Measurements from ENCODE around the gene RUNX1. TPM values are rescaled to one million over a fixed set of nuclear protein-coding genes. Genes with fewer than 3 reads are reported as not detected.

The RUNX1 gene
- total and polyA plus RNA-seq, 4 experiments from 2014 or later: 6.0 to 96.3 (median 56.4) TPM

DNA sequence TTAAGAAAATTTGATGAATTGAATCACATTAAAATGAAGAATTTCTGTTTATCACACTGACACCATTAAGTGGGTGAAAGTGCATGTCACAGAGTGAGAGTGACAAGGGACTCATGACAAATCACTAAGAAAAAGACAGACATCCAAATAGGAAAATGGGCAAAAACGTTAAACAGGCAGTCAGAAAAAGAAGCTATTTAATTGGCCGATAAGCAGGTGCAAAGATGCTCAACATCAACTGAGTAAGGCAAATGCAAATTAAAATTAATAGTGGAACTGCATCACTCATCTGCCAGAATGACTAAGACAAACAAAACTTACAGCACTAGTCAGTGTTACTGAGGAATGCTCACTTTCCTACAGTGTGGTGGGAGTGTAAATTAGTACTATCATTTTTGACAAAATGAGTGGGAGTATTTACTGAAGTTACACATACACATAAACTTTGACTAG is 39.2 kb upstream of the RUNX1 start:
- POLR2A ChIA-PET (ENCODE audit: partially characterized antibody): no interaction called here
- H3K4me1 Mint-ChIP-seq: peaks cover 0 to 4% (median 1%) of the 10 kb centered on the region in 4 donors

GRCh38 chr21:35086357-35086756 is 37.3 kb upstream of the RUNX1 start:
- Histone ChIP-seq H3K4me1 (ENCODE audit: insufficient read depth, low read length) (no peaks in the 10 kb centered on the region), H3K9me3 (ENCODE audit: control insufficient read depth in 1 of 2, low read length in 2 of 2) (no peaks in the 10 kb centered on the region), H3K27me3 (ENCODE audit: insufficient read depth, low read length) (no peaks in the 10 kb centered on the region), H3K27ac (ENCODE audit: low read depth, low read length) (no peak overlapping the region), H3K4me3 (ENCODE audit: low read length in 2 of 2) (no peak overlapping the region), H3K36me3 (ENCODE audit: insufficient read depth, low read length) (no peaks in the 10 kb centered on the region)
- Mint-ChIP-seq H3K4me3 (no peak overlapping the region), H3K9me3 (peaks cover 0 to 2% (median 0%) of the 10 kb centered on the region in 8 donors), H3K27ac (no peak overlapping the region), H3K27me3 (no peaks in the 10 kb centered on the region), H3K4me1 (peaks cover 0 to 4% (median 1%) of the 10 kb centered on the region in 4 donors), H3K36me3 (no peaks in the 10 kb centered on the region)
- intact Hi-C loops (cut with micrococcal nuclease): no loop called here
- DNase-seq: no peak
- ChIA-PET CTCF (ENCODE audit: partially characterized antibody) (no interaction called here), POLR2A (ENCODE audit: partially characterized antibody) (no interaction called here)

More for the DNA sequence above, 39.2 kb upstream of the RUNX1 start:
- Histone ChIP-seq H3K4me3 (ENCODE audit: low read length in 2 of 2) (no peak overlapping the region), H3K36me3 (ENCODE audit: insufficient read depth, low read length) (no peaks in the 10 kb centered on the region), H3K27me3 (ENCODE audit: insufficient read depth, low read length) (no peaks in the 10 kb centered on the region), H3K27ac (ENCODE audit: low read depth, low read length) (no peak overlapping the region), H3K4me1 (ENCODE audit: insufficient read depth, low read length) (no peaks in the 10 kb centered on the region), H3K9me3 (ENCODE audit: control insufficient read depth in 1 of 2, low read length in 2 of 2) (no peaks in the 10 kb centered on the region)
- Mint-ChIP-seq H3K4me3 (no peak overlapping the region), H3K27me3 (no peaks in the 10 kb centered on the region), H3K27ac (no peak overlapping the region), H3K36me3 (no peaks in the 10 kb centered on the region), H3K9me3 (peaks cover 0 to 2% (median 0%) of the 10 kb centered on the region in 8 donors)
- intact Hi-C loops (cut with micrococcal nuclease): no loop called here
- no peak for DNase-seq
- CTCF ChIA-PET (ENCODE audit: partially characterized antibody): interaction anchor here (1.2 kb wide), 1 partner anchor 163 kb away, joined by 3 read pairs; no protein-coding TSS in a partner anchor

GRCh38 chr21:35084869-35085268 is 35.8 kb upstream of the RUNX1 start:
- H3K4me1 Mint-ChIP-seq: peaks cover 0 to 4% (median 1%) of the 10 kb centered on the region in 4 donors
- H3K27me3 ChIP-seq (ENCODE audit: insufficient read depth, low read length): no peaks in the 10 kb centered on the region
- H3K36me3 Mint-ChIP-seq: no peaks in the 10 kb centered on the region
- no peak overlapping the region for H3K27ac ChIP-seq (ENCODE audit: low read depth, low read length)
- no peak overlapping the region for H3K27ac Mint-ChIP-seq
- DNase-seq: no peak
- no peaks in the 10 kb centered on the region for H3K36me3 ChIP-seq (ENCODE audit: insufficient read depth, low read length)
- ChIA-PET CTCF (ENCODE audit: partially characterized antibody) (no interaction called here), POLR2A (ENCODE audit: partially characterized antibody) (no interaction called here)
- H3K9me3 Mint-ChIP-seq: peaks cover 0 to 2% (median 0%) of the 10 kb centered on the region in 8 donors
- intact Hi-C loops (cut with micrococcal nuclease): no loop called here
- H3K9me3 ChIP-seq (ENCODE audit: control insufficient read depth in 1 of 2, low read length in 2 of 2): no peaks in the 10 kb centered on the region
- H3K27me3 Mint-ChIP-seq: no peaks in the 10 kb centered on the region
- no peak overlapping the region for H3K4me3 ChIP-seq (ENCODE audit: low read length in 2 of 2)
- H3K4me3 Mint-ChIP-seq: no peak overlapping the region
- H3K4me1 ChIP-seq (ENCODE audit: insufficient read depth, low read length): no peaks in the 10 kb centered on the region

- Mint-ChIP-seq H3K27me3 (no peaks in the 10 kb centered on the region), H3K27ac (no peak overlapping the region), H3K9me3 (no peaks in the 10 kb centered on the region), H3K4me1 (peaks cover 0 to under 1% (median under 1%) of the 10 kb centered on the region in 4 donors), H3K4me3 (no peak overlapping the region), H3K36me3 (no peaks in the 10 kb centered on the region)
- CTCF ChIA-PET (ENCODE audit: partially characterized antibody): no interaction called here
- DNase-seq: no peak
- Histone ChIP-seq H3K36me3 (ENCODE audit: insufficient read depth, low read length) (no peaks in the 10 kb centered on the region), H3K27me3 (ENCODE audit: insufficient read depth, low read length) (no peaks in the 10 kb centered on the region), H3K9me3 (ENCODE audit: control insufficient read depth in 1 of 2, low read length in 2 of 2) (no peaks in the 10 kb centered on the region), H3K4me1 (ENCODE audit: insufficient read depth, low read length) (no peaks in the 10 kb centered on the region), H3K4me3 (ENCODE audit: low read length in 2 of 2) (no peak overlapping the region), H3K27ac (ENCODE audit: low read depth, low read length) (no peak overlapping the region)
- POLR2A ChIA-PET (ENCODE audit: partially characterized antibody): no interaction called here
- intact Hi-C loops (cut with micrococcal nuclease): no loop called here
Measured at GRCh38 chr21:35083246-35083645, 34.1 kb upstream of the RUNX1 start.

DNA sequence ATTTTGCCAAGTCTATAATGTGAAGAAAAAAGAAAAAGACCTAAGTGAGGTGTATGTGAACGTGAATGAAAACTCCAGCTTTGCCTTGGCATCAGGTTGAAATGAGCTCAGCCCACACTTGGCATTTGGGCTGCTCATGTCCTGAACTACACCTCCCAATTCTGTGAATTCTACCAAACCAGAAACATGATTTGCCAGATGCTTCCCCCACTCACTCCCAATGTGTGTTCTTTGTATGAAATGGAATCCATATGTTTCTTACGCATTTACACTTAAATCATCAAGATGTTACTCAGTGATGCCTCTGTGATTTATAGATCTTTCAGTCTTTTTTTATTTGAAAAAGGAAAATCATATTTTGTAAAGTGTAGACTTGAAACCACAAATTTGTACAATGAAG is 32.8 kb upstream of the RUNX1 start:
- H3K4me3 ChIP-seq (ENCODE audit: low read length in 2 of 2): no peak overlapping the region
- ChIA-PET CTCF (ENCODE audit: partially characterized antibody) (no interaction called here), POLR2A (ENCODE audit: partially characterized antibody) (no interaction called here)
- DNase-seq: no peak
- intact Hi-C loops (cut with micrococcal nuclease): no loop called here
- H3K27me3 ChIP-seq (ENCODE audit: insufficient read depth, low read length): no peaks in the 10 kb centered on the region
- no peaks in the 10 kb centered on the region for H3K9me3 ChIP-seq (ENCODE audit: control insufficient read depth in 1 of 2, low read length in 2 of 2)
- Mint-ChIP-seq H3K27ac (no peak overlapping the region), H3K27me3 (no peaks in the 10 kb centered on the region), H3K4me1 (no peaks in the 10 kb centered on the region), H3K4me3 (no peak overlapping the region), H3K9me3 (no peaks in the 10 kb centered on the region), H3K36me3 (no peaks in the 10 kb centered on the region)
- H3K27ac ChIP-seq (ENCODE audit: low read depth, low read length): no peak overlapping the region
- H3K4me1 ChIP-seq (ENCODE audit: insufficient read depth, low read length): no peaks in the 10 kb centered on the region
- H3K36me3 ChIP-seq (ENCODE audit: insufficient read depth, low read length): no peaks in the 10 kb centered on the region

GRCh38 chr21:35079181-35079580 is 30.1 kb upstream of the RUNX1 start:
- no peaks in the 10 kb centered on the region for H3K36me3 Mint-ChIP-seq
- no peaks in the 10 kb centered on the region for H3K27me3 Mint-ChIP-seq
- no peak overlapping the region for H3K27ac Mint-ChIP-seq
- no peaks in the 10 kb centered on the region for H3K9me3 ChIP-seq (ENCODE audit: control insufficient read depth in 1 of 2, low read length in 2 of 2)
- no peak overlapping the region for H3K27ac ChIP-seq (ENCODE audit: low read depth, low read length)
- no peaks in the 10 kb centered on the region for H3K4me1 Mint-ChIP-seq
- no peak for DNase-seq
- intact Hi-C loops (cut with micrococcal nuclease): no loop called here
- H3K27me3 ChIP-seq (ENCODE audit: insufficient read depth, low read length): no peaks in the 10 kb centered on the region
- no peaks in the 10 kb centered on the region for H3K4me1 ChIP-seq (ENCODE audit: insufficient read depth, low read length)
- no peak overlapping the region for H3K4me3 ChIP-seq (ENCODE audit: low read length in 2 of 2)
- H3K4me3 Mint-ChIP-seq: no peak overlapping the region
- ChIA-PET POLR2A (ENCODE audit: partially characterized antibody) (no interaction called here), CTCF (ENCODE audit: partially characterized antibody) (no interaction called here)
- H3K9me3 Mint-ChIP-seq: peaks cover 0 to 6% (median 2%) of the 10 kb centered on the region in 8 donors
- no peaks in the 10 kb centered on the region for H3K36me3 ChIP-seq (ENCODE audit: insufficient read depth, low read length)

- H3K27ac ChIP-seq (ENCODE audit: low read depth, low read length): no peak overlapping the region
- H3K27me3 Mint-ChIP-seq: no peaks in the 10 kb centered on the region
- H3K4me1 ChIP-seq (ENCODE audit: insufficient read depth, low read length): no peaks in the 10 kb centered on the region
- CTCF ChIA-PET (ENCODE audit: partially characterized antibody): no interaction called here
- H3K36me3 ChIP-seq (ENCODE audit: insufficient read depth, low read length): no peaks in the 10 kb centered on the region
- POLR2A ChIA-PET (ENCODE audit: partially characterized antibody): no interaction called here
- H3K4me3 Mint-ChIP-seq: no peak overlapping the region
- no peaks in the 10 kb centered on the region for H3K27me3 ChIP-seq (ENCODE audit: insufficient read depth, low read length)
- no peak overlapping the region for H3K4me3 ChIP-seq (ENCODE audit: low read length in 2 of 2)
- no peak overlapping the region for H3K27ac Mint-ChIP-seq
- no peaks in the 10 kb centered on the region for H3K4me1 Mint-ChIP-seq
- intact Hi-C loops (cut with micrococcal nuclease): no loop called here
- no peak for DNase-seq
- H3K9me3 Mint-ChIP-seq: peaks cover 0 to 14% (median 7%) of the 10 kb centered on the region in 8 donors
- no peaks in the 10 kb centered on the region for H3K36me3 Mint-ChIP-seq
- no peaks in the 10 kb centered on the region for H3K9me3 ChIP-seq (ENCODE audit: control insufficient read depth in 1 of 2, low read length in 2 of 2)
Measured at GRCh38 chr21:35077975-35078374, 28.9 kb upstream of the RUNX1 start.

- Mint-ChIP-seq H3K9me3 (peaks cover 0 to 14% (median 7%) of the 10 kb centered on the region in 8 donors), H3K27ac (no peak overlapping the region), H3K36me3 (no peaks in the 10 kb centered on the region), H3K27me3 (no peaks in the 10 kb centered on the region), H3K4me3 (no peak overlapping the region), H3K4me1 (no peaks in the 10 kb centered on the region)
- DNase-seq: no peak
- Histone ChIP-seq H3K4me3 (ENCODE audit: low read length in 2 of 2) (no peak overlapping the region), H3K4me1 (ENCODE audit: insufficient read depth, low read length) (no peaks in the 10 kb centered on the region), H3K27ac (ENCODE audit: low read depth, low read length) (no peak overlapping the region), H3K27me3 (ENCODE audit: insufficient read depth, low read length) (no peaks in the 10 kb centered on the region), H3K9me3 (ENCODE audit: control insufficient read depth in 1 of 2, low read length in 2 of 2) (no peaks in the 10 kb centered on the region), H3K36me3 (ENCODE audit: insufficient read depth, low read length) (no peaks in the 10 kb centered on the region)
- POLR2A ChIA-PET (ENCODE audit: partially characterized antibody): no interaction called here
- intact Hi-C loops (cut with micrococcal nuclease): no loop called here
- CTCF ChIA-PET (ENCODE audit: partially characterized antibody): no interaction called here
Measured at GRCh38 chr21:35077466-35077865, 28.4 kb upstream of the RUNX1 start.
